ENCODE data around the gene CA9. TPM values are rescaled to one million over a fixed set of nuclear protein-coding genes. Genes with fewer than 3 reads are reported as not detected.

CA9 gene
- total RNA-seq, 1 experiment from 2014 or later = 13.7 TPM

- no peak for DNase-seq (ENCODE audit: extremely low read depth, low read depth)
These were observed 1.5 kb downstream of the CA9 start for GRCh38 chr9:35675204-35675603.

GRCh38 chr9:35675732-35676392 is 2.1 kb downstream of the CA9 start:
- DNase-seq (ENCODE audit: extremely low read depth, low read depth) = no peak

GRCh38 chr9:35679091-35679490 is 5.4 kb downstream of the CA9 start:
- no peak for DNase-seq (ENCODE audit: extremely low read depth, low read depth)

DNA sequence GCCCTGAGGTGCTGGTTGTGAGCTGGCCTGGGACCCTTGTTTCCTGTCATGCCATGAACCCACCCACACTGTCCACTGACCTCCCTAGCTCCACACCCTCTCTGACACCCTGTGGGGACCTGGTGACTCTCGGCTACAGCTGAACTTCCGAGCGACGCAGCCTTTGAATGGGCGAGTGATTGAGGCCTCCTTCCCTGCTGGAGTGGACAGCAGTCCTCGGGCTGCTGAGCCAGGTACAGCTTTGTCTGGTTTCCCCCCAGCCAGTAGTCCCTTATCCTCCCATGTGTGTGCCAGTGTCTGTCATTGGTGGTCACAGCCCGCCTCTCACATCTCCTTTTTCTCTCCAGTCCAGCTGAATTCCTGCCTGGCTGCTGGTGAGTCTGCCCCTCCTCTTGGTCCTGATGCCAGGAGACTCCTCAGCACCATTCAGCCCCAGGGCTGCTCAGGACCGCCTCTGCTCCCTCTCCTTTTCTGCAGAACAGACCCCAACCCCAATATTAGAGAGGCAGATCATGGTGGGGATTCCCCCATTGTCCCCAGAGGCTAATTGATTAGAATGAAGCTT is 6.1 kb downstream of the CA9 start:
- DNase-seq (ENCODE audit: extremely low read depth, low read depth) = no peak

GRCh38 chr9:35680331-35681105 is 6.8 kb downstream of the CA9 start:
- no peak for DNase-seq (ENCODE audit: extremely low read depth, low read depth)

- DNase-seq (ENCODE audit: extremely low read depth, low read depth) = no peak
These were observed 7.7 kb downstream of the CA9 start for GRCh38 chr9:35681341-35682002.

DNA sequence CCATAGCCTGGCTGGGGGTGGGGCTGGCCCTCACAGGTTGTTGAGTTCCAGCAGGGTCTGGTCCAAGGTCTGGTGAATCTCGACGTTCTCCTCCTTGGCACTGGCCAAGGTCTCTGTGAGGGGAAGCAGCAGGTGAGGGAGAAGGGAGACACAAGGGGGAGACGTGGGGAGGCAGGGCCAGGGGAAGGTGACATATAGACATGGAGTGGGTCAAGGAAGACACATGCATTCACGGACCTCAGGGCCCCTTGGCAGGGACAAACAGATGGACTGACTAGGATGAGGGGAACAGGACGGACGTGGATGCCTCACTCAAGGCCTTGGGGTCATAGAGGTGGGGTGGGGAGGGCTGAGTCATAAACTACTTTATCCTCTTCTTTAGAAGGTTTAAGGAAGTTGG is 8.3 kb downstream of the CA9 start:
- DNase-seq (ENCODE audit: extremely low read depth, low read depth) = no peak

DNA sequence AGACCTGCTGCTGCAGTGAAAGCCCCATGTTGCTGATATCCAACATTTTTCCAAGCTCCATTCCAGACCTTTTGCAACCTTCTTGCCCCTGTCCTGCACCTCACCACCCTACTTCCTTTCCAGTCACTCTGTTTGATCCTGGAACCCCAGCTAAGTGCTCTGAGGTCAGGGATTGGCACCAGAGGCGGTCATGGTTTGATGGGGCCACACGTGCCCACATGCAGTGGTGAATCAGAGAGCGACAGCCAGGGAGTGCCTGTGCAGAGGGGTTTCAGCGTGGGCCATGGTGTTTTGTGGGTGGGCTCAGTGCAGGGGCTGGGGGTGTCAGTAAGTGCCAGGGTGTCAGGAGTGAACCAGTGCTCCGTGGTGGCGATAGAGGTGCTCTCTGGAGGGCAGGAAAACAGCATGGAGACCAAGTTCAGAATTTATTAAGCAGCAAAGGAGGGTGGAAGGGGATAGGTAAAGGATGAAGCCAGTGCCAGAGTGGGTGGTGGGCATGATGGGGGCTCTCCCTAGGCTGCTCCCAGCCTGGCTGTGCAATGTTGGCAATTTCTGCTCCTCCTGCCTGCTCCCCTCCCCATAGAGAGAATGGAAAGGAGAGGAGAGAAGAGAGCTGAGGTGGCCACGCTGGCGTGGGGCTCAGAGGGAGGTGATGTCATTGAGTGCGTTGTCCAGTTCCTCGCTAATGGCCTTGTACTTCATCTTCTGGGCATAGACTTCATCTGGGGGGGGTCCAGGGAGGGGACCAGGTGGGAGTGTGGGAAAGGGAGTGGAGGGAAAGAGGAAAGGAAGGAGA is 9.0 kb downstream of the CA9 start:
- no peak for DNase-seq (ENCODE audit: extremely low read depth, low read depth)

DNA sequence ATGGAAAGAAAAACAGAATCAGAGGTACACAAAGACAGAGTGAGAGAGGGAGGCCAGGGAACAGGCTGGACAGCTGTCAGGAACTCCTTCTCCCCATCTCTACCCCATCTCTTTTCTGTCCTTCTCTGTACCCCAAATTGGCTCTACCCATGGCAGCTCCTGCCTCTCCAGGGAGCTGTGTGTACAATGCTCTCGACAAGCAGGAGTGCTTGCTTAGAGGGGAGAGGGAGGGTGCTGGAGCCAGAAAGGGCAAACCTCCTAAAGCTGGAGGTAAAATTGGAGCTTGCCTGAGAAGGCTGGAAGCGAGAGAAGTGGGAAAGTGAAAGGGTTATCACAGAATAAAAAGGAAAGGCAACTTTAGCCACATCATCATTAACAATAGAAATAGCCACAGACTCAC is 9.6 kb downstream of the CA9 start:
- DNase-seq (ENCODE audit: extremely low read depth, low read depth) = no peak

DNA sequence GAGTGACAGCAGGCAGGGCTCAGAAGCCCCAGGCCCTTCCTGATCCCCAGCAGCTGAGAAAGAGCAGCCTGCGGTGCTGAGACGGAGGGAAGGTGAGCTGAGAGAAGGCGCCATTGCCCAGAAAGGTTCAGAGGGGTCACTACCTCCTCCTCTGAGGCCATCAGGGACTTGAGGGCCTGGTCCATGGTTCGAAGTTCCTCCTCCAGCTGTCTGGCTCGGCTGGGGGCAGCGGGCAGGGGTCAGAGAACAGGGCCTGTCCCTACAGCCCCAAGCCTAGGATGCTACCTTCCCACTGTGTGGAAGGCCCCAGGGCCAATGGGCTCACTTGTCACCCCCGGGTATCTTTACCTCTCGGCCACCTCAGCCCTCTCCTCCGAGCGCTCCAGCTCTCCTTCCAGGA is 11.2 kb downstream of the CA9 start:
- DNase-seq (ENCODE audit: extremely low read depth, low read depth) = no peak

DNA sequence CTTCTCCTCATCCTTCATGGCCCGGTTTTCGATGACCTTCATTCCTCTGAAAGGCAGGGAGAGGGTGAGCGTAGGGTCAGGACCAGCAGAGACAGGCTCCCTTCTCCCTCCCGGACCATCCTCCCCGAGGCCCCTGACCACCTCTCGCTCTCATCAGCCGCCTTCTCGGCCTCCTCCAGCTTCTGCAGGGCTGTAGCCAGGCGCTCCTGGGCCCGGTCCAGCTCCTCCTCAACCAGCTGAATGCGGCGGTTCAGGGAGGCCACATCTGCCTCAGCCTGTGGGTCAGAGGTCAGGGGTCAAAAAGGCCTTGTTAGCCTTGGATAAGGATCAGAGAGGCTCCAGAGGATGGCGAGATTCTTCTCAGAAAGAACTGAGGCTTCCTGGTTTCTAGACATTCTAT is 11.8 kb downstream of the CA9 start:
- no peak for DNase-seq (ENCODE audit: extremely low read depth, low read depth)

DNA sequence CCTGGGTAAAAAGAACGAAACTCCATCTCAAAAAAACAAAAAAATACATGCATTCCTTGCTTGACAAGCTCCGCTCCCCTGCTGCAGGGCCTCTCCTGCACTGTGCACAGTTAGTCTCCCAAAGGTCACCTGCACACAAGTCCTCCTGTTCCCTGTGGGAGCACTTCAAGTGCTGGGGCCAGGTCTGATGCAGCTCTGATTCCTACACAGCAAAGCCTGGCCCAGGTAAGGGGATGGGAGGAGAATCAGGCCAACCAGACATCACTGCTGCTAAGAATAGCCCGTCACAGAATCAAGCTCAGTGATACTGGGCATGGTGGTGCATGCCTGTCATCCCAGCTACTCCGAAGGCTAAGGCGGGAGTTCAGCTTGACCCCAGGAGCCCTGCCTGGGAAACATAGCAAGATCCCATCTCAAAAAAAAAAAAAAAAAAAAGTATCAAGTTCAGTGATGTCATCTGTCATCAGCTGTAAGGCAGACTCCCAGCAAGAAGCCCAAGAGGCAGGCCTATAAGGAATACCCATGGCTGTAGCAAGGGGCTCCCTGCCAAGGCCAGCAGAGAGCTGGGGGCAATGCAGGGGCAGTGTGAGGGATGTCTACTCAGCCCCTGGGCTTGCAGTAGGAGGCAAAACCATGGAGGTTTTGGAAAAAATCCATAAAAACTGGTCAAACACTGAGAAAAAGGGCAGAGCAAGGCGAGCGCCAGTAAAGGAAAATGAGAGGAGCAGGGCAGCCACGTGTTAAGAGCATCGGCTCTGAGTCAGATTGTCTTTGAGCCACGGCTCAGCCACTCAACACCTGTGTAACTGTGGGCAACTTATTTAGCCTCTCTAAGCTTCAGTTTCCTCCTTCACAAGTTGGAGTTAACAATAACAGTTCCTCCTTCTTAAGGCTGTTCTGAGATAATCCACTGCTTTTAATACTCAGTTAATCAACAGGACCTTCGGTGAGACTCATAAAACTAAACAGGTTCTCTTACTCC is 12.8 kb downstream of the CA9 start:
- no peak for DNase-seq (ENCODE audit: extremely low read depth, low read depth)

GRCh38 chr9:35687306-35687705 is 13.6 kb downstream of the CA9 start:
- DNase-seq (ENCODE audit: extremely low read depth, low read depth) = no peak

DNA sequence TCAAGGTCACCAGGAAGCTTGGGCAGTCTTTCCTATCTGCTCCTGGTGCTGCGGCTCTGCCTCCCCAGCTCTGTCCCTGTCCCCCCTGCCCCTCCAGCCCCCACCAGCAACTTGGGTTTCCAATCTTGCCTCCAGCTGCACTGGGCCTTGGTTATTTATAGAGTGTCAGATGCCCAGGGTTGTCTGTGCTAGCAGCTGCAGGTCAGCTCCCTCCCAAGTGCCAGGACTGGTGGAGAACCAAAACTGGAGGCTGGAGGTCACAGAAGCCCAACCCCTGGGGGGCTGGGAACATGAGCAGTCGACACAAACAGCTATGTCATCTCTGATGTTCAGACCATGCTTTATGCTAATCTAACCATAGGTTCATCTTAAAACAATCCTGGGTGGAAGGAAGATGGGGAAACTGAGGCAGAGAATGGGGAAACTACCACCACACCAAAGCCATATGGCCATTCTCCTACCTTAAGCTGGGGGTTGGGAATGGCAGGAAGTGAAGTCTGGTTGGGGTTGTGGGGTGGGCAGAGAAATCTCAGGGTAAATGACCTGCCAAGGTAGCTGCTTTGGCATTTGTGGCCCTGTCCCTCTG is 14.3 kb downstream of the CA9 start:
- no peak for DNase-seq (ENCODE audit: extremely low read depth, low read depth)

GRCh38 chr9:35688558-35689541 is 15.1 kb downstream of the CA9 start:
- no peak for DNase-seq (ENCODE audit: extremely low read depth, low read depth)

- no peak for DNase-seq (ENCODE audit: extremely low read depth, low read depth)
These were observed 16.0 kb downstream of the CA9 start, which contains the start of gene TPM2 for GRCh38 chr9:35689542-35690293. Gene TPM2, minus strand, starts transcription at chr9:35689925. Its CDS starts 108 bp downstream, at chr9:35689817.

- DNase-seq (ENCODE audit: extremely low read depth, low read depth) = no peak
These were observed 16.5 kb downstream of the CA9 start for GRCh38 chr9:35690294-35690613.
